HCT116 (cell line): ENCODE data around the gene TMEM132C. TPM values are rescaled to one million over a fixed set of nuclear protein-coding genes. Genes with fewer than 3 reads are reported as not detected.

Experiments used
- ATAC-seq: fragments of 200-7000 bp; cut with Tn5 transposase; 2 replicates; pipeline ENCODE4 v1.9.1; 2020; ENCODE audit warnings: mild to moderate bottlenecking, moderate library complexity
- BruUV-seq: library from RNA; stranded (reverse); fragments of 400-500 nt; replicated peaks from 2 replicates; lab custom pipeline; 2021; lab: Mats Ljungman, UMichigan
- CTCF ChIA-PET: fragments of 300-600 bp; sonication (Branson Sonifier 250); formaldehyde crosslinking; loops from one replicate; lab custom pipeline; 2021; ENCODE audit warnings: antibody characterized with exemption; lab: Charles Lee
- POLR2A ChIA-PET: fragments of 300-600, 350-600 bp; sonication (Branson Sonifier 250); formaldehyde crosslinking; loops from one replicate; lab custom pipeline; 2021; ENCODE audit warnings: antibody characterized with exemption; lab: Charles Lee
- RAD21 ChIA-PET, 2 experiments: fragments of 300-600 bp; sonication (Branson Sonifier 250); formaldehyde crosslinking; loops; one replicate each; lab custom pipeline; 2023; ENCODE audit warnings: low total read pairs in 2 of 2; ENCODE audit not compliant: uncharacterized antibody in 2 of 2, unreplicated experiment in 2 of 2, low non-redundant PET in 1 of 2; lab: Charles Lee
- DNase-seq: peaks from one replicate; pipeline ENCODE4 v3.0.0-alpha.2; 2010; ENCODE audit warnings: low read depth, low spot score
- H2AFZ ChIP-seq: fragments of 200-600 bp; shearing (Covaris generic), sonication (generic); 2 replicates; pipeline ENCODE4 v1.6.1; 2017; ENCODE audit warnings: low read depth, mixed run types, mixed read lengths, antibody characterized with exemption, low read length; ENCODE audit not compliant: poor library complexity, severe bottlenecking
- H3K27ac ChIP-seq: 2 replicates; pipeline ENCODE4 v1.5.1; 2012; ENCODE audit warnings: low read depth, low read length
- H3K27me3 ChIP-seq: fragments of 200-600 bp; sonication (generic); 2 replicates; pipeline ENCODE4 v1.6.1; 2016; ENCODE audit warnings: mixed run types, low read length, mixed read lengths; ENCODE audit not compliant: insufficient read depth
- H3K36me3 ChIP-seq, 2 experiments: fragments of 200-500 bp in 1 of 2; fragments of 200-600 bp in 1 of 2; sonication (Bioruptor generic) in 1 of 2; sonication (generic) in 1 of 2; 2 replicates each; pipeline versions ENCODE4 v1.5.1 to v1.6.1; 2014 to 2016; ENCODE audit warnings: low read length in 2 of 2, inconsistent platforms in 1 of 2, mixed read lengths in 1 of 2, mixed run types in 1 of 2; ENCODE audit not compliant: insufficient read depth in 2 of 2, control insufficient read depth in 1 of 2
- H3K4me1 ChIP-seq, 2 experiments: fragments of 200-600 bp in 1 of 2; sonication (generic) in 1 of 2; 2 replicates each; pipeline versions ENCODE4 v1.5.1 to v1.6.1; 2012 to 2017; ENCODE audit warnings: low read length in 2 of 2, inconsistent platforms in 1 of 2, mild to moderate bottlenecking in 1 of 2, mixed read lengths in 1 of 2, mixed run types in 1 of 2, moderate library complexity in 1 of 2; ENCODE audit not compliant: insufficient read depth in 2 of 2, control insufficient read depth in 1 of 2
- H3K4me2 ChIP-seq: fragments of 200-600 bp; sonication (generic); 2 replicates; pipeline ENCODE4 v1.6.1; 2017; ENCODE audit warnings: mixed run types, low read length, mixed read lengths
- H3K4me3 ChIP-seq, 2 experiments: fragments of 200-600 bp in 1 of 2; sonication (generic) in 1 of 2; replicated peaks in 1 of 2; 2 replicates each; pipeline ENCODE4 v1.5.1; 2011 to 2016; ENCODE audit warnings: low read length in 2 of 2, control low read depth in 1 of 2, low read depth in 1 of 2, mild to moderate bottlenecking in 1 of 2, mixed read lengths in 1 of 2, mixed run types in 1 of 2
- H3K79me2 ChIP-seq: fragments of 200-600 bp; sonication (generic); 2 replicates; pipeline ENCODE4 v1.6.1; 2017; ENCODE audit warnings: mild to moderate bottlenecking, mixed run types, low read length, moderate library complexity, mixed read lengths; ENCODE audit not compliant: insufficient read depth
- H3K9ac ChIP-seq: fragments of 200-600 bp; sonication (generic); 2 replicates; pipeline ENCODE4 v1.6.1; 2016; ENCODE audit warnings: low read length, mixed read lengths
- H3K9me2 ChIP-seq: fragments of 200-600 bp; sonication (generic), shearing (Covaris generic); 2 replicates; pipeline ENCODE4 v1.6.1; 2017; ENCODE audit warnings: mixed run types, mild to moderate bottlenecking, moderate library complexity; ENCODE audit not compliant: insufficient read depth
- H3K9me3 ChIP-seq, 2 experiments: fragments of 200-500 bp in 1 of 2; fragments of 200-600 bp in 1 of 2; sonication (Bioruptor generic) in 1 of 2; sonication (generic) in 1 of 2; 2 replicates each; pipeline ENCODE4 v1.6.1; 2014 to 2017; ENCODE audit warnings: low read length in 2 of 2, mixed read lengths in 2 of 2, inconsistent platforms in 1 of 2, low read depth in 1 of 2, mild to moderate bottlenecking in 1 of 2, mixed run types in 1 of 2, moderate library complexity in 1 of 2; ENCODE audit not compliant: control insufficient read depth in 1 of 2, insufficient read depth in 1 of 2
- H4K20me1 ChIP-seq: fragments of 200-600 bp; sonication (generic), shearing (Covaris generic); 2 replicates; pipeline ENCODE4 v1.6.1; 2017; ENCODE audit warnings: mixed run types, mild to moderate bottlenecking, moderate library complexity; ENCODE audit not compliant: insufficient read depth
- CBX3 ChIP-seq: IDR thresholded peaks from 2 replicates; pipeline ENCODE4 v1.6.1; 2012; ENCODE audit warnings: low read depth
- CEBPB ChIP-seq: IDR thresholded peaks from 2 replicates; pipeline ENCODE4 v1.6.1; 2012; ENCODE audit warnings: low read depth
- EGR1 ChIP-seq: IDR thresholded peaks from 2 replicates; pipeline ENCODE4 v1.6.1; 2012; ENCODE audit warnings: low read depth
- ELF1 ChIP-seq: IDR thresholded peaks from 2 replicates; pipeline ENCODE4 v1.6.1; 2012; ENCODE audit warnings: low read depth, borderline replicate concordance
- EZH2phosphoT487 ChIP-seq: fragments of 200-600 bp; IDR thresholded peaks from 2 replicates; pipeline ENCODE4 v1.6.1; 2018; ENCODE audit warnings: antibody characterized with exemption, borderline replicate concordance
- JUND ChIP-seq: IDR thresholded peaks from 2 replicates; pipeline ENCODE4 v1.6.1; 2012
- SIN3A ChIP-seq: IDR thresholded peaks from 2 replicates; pipeline ENCODE4 v1.6.1; 2012; ENCODE audit warnings: low read depth
- SP1 ChIP-seq: IDR thresholded peaks from 2 replicates; pipeline ENCODE4 v1.6.1; 2012; ENCODE audit warnings: low read depth
- SRF ChIP-seq: IDR thresholded peaks from 2 replicates; pipeline ENCODE4 v1.6.1; 2012; ENCODE audit warnings: low read depth
- intact Hi-C: fragments of 100-400 bp; cut with micrococcal nuclease; formaldehyde crosslinking; loops from 2 replicates; pipeline ENCODE4 v1.10.0; 2022
- total RNA-seq: library from RNA; stranded (reverse); gene quantifications from one replicate; pipeline ENCODE4 v1.2.1, GENCODE V29; 2021; ENCODE audit not compliant: unreplicated experiment
- TF ChIP-seq, protein P1 (sequence below): IDR thresholded peaks from 2 replicates; pipeline ENCODE4 v1.6.1; 2011; ENCODE audit warnings: mild to moderate bottlenecking, low read length, moderate library complexity; ENCODE audit not compliant: insufficient replicate concordance; ENCODE audit errors: extremely low read depth
- TF ChIP-seq, protein P2 (sequence below): IDR thresholded peaks from 2 replicates; pipeline ENCODE4 v1.6.1; 2012
- TF ChIP-seq, protein P3 (sequence below), 3 experiments: fragments of 200-600 bp in 1 of 3; sonication (generic) in 1 of 3; IDR thresholded peaks in 2 of 3; conservative IDR thresholded peaks in 1 of 3; 2 replicates each; pipeline ENCODE4 v1.5.1; 2012 to 2017; ENCODE audit warnings: low read depth in 2 of 3, low read length in 2 of 3, antibody characterized with exemption in 1 of 3, borderline replicate concordance in 1 of 3, control low read depth in 1 of 3, mild to moderate bottlenecking in 1 of 3, mixed read lengths in 1 of 3, mixed run types in 1 of 3, moderate library complexity in 1 of 3; ENCODE audit not compliant: insufficient read depth in 1 of 3
- TF ChIP-seq, protein P4 (sequence below): IDR thresholded peaks from 2 replicates; pipeline ENCODE4 v1.6.1; 2012; ENCODE audit warnings: low read depth

TMEM132C gene
- total RNA-seq, 1 experiment from 2014 or later, result not detected

DNA sequence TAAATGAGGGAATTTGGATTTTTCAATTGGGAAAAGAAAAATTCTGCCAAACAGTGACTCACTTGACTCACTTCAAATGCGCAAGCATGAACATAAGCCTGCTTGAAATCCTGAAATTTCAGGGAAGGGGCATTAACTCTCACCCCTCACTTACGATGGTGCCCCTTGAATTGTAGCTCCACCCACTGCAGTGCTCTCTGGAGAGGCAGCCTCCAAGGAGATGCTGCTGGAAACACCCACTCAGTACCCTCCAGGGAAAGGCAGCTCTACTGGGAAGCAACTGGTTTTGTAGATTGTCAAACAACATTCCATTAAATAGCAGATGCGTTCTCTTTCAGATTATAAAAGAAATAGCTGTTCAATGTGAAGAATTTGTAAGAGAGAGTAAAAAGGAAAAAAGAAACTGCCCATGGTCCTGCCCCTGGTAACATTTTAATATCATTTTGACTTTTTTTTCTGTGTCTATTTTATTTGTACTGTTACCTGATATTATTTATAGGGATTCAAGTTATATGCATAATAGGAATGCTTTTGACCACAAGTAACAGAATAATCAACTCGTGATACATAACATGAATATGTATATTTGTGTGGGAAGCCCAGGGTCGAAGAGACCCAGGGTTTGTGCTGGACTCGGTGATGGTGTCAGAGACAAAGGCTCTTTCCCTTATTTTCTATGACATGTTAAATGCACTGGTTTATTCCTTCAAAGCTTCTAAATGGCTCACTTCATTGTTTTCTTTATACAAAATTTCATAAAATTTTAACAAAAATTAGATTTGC is 31.1 kb upstream of the TMEM132C start:
- Histone ChIP-seq H3K79me2 (no peaks in the 10 kb centered on the region), H3K9me2 (no peaks in the 10 kb centered on the region), H3K9me3 (peaks cover 7 to 10% of the 10 kb centered on the region in 2 experiments; a peak in 2 of 4 replicates), H3K27me3 (no peaks in the 10 kb centered on the region), H3K27ac (no peak overlapping the region), H2AFZ (no peak overlapping the region), H3K36me3 (no peaks in the 10 kb centered on the region), H3K9ac (no peak overlapping the region), H4K20me1 (no peaks in the 10 kb centered on the region), H3K4me3 (no peak overlapping the region), H3K4me2 (no peak overlapping the region), H3K4me1 (no peaks in the 10 kb centered on the region)
- DNase-seq (no peak), ATAC-seq (no peak)
- no TSS peak for BruUV-seq
- ChIA-PET POLR2A (no interaction called here), CTCF (no interaction called here), RAD21 (no interaction called here)
- intact Hi-C loops, result no loop called here
- TF ChIP-seq SRF (no peak), EZH2phosphoT487 (no peak), JUND (no peak), EGR1 (no peak), CBX3 (no peak), SIN3A (no peak), SP1 (no peak), ELF1 (no peak), CEBPB (no peak)
- TF ChIP-seq, protein P1, sequence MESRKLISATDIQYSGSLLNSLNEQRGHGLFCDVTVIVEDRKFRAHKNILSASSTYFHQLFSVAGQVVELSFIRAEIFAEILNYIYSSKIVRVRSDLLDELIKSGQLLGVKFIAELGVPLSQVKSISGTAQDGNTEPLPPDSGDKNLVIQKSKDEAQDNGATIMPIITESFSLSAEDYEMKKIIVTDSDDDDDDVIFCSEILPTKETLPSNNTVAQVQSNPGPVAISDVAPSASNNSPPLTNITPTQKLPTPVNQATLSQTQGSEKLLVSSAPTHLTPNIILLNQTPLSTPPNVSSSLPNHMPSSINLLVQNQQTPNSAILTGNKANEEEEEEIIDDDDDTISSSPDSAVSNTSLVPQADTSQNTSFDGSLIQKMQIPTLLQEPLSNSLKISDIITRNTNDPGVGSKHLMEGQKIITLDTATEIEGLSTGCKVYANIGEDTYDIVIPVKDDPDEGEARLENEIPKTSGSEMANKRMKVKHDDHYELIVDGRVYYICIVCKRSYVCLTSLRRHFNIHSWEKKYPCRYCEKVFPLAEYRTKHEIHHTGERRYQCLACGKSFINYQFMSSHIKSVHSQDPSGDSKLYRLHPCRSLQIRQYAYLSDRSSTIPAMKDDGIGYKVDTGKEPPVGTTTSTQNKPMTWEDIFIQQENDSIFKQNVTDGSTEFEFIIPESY, result no peak
- TF ChIP-seq, protein P2, sequence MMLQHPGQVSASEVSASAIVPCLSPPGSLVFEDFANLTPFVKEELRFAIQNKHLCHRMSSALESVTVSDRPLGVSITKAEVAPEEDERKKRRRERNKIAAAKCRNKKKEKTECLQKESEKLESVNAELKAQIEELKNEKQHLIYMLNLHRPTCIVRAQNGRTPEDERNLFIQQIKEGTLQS, result no peak
- TF ChIP-seq, protein P3, sequence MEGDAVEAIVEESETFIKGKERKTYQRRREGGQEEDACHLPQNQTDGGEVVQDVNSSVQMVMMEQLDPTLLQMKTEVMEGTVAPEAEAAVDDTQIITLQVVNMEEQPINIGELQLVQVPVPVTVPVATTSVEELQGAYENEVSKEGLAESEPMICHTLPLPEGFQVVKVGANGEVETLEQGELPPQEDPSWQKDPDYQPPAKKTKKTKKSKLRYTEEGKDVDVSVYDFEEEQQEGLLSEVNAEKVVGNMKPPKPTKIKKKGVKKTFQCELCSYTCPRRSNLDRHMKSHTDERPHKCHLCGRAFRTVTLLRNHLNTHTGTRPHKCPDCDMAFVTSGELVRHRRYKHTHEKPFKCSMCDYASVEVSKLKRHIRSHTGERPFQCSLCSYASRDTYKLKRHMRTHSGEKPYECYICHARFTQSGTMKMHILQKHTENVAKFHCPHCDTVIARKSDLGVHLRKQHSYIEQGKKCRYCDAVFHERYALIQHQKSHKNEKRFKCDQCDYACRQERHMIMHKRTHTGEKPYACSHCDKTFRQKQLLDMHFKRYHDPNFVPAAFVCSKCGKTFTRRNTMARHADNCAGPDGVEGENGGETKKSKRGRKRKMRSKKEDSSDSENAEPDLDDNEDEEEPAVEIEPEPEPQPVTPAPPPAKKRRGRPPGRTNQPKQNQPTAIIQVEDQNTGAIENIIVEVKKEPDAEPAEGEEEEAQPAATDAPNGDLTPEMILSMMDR (IDR thresholded peaks at IDR 0.05 in 2 of 3, conservative IDR thresholded peaks at IDR 0.05 in 1 of 3; ENCODE audit: borderline replicate concordance in 1 of 3, insufficient read depth in 1 of 3, low read depth in 2 of 3, low read length in 2 of 3), result no peak
- TF ChIP-seq, protein P4, sequence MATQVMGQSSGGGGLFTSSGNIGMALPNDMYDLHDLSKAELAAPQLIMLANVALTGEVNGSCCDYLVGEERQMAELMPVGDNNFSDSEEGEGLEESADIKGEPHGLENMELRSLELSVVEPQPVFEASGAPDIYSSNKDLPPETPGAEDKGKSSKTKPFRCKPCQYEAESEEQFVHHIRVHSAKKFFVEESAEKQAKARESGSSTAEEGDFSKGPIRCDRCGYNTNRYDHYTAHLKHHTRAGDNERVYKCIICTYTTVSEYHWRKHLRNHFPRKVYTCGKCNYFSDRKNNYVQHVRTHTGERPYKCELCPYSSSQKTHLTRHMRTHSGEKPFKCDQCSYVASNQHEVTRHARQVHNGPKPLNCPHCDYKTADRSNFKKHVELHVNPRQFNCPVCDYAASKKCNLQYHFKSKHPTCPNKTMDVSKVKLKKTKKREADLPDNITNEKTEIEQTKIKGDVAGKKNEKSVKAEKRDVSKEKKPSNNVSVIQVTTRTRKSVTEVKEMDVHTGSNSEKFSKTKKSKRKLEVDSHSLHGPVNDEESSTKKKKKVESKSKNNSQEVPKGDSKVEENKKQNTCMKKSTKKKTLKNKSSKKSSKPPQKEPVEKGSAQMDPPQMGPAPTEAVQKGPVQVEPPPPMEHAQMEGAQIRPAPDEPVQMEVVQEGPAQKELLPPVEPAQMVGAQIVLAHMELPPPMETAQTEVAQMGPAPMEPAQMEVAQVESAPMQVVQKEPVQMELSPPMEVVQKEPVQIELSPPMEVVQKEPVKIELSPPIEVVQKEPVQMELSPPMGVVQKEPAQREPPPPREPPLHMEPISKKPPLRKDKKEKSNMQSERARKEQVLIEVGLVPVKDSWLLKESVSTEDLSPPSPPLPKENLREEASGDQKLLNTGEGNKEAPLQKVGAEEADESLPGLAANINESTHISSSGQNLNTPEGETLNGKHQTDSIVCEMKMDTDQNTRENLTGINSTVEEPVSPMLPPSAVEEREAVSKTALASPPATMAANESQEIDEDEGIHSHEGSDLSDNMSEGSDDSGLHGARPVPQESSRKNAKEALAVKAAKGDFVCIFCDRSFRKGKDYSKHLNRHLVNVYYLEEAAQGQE, result no peak
